T-helper 2 cell treated with Interferon-gamma antibody and Interleukin-4, amounts not matched to agents 5 μg/mL and 100 μg/mL, for 36 hours (primary cell): ENCODE data around the gene ETNPPL.
A peak's percentile ranks its signal among the peaks of the same experiment; 100 is the strongest.

Experiments used
- DNase-seq: peaks from one replicate; pipeline ENCODE4 v3.0.0; 2021; ENCODE audit warnings: low spot score
- H3K27ac Mint-ChIP-seq: one replicate; pipeline ENCODE4 v1.8.0; 2021; ENCODE audit warnings: mild to moderate bottlenecking, mixed read lengths
- H3K27me3 Mint-ChIP-seq: one replicate; pipeline ENCODE4 v1.8.0; 2021; ENCODE audit warnings: low read depth, mixed read lengths
- H3K36me3 Mint-ChIP-seq: one replicate; pipeline ENCODE4 v1.8.0; 2021; ENCODE audit warnings: low read depth, mixed read lengths
- H3K4me1 Mint-ChIP-seq: one replicate; pipeline ENCODE4 v1.8.0; 2021; ENCODE audit warnings: low read depth, mixed read lengths
- H3K4me3 Mint-ChIP-seq: one replicate; pipeline ENCODE4 v1.8.0; 2022; ENCODE audit warnings: mild to moderate bottlenecking, moderate library complexity, mixed read lengths
- H3K9me3 Mint-ChIP-seq: one replicate; pipeline ENCODE4 v1.8.0; 2021; ENCODE audit warnings: mixed read lengths

Gene ETNPPL

GRCh38 chr4:108779958-108780357, 17.1 kb upstream of the ETNPPL start:
- no peaks in the 10 kb centered on the region for H3K36me3 Mint-ChIP-seq
- no peak overlapping the region for H3K4me3 Mint-ChIP-seq
- H3K9me3 Mint-ChIP-seq: no peaks in the 10 kb centered on the region
- H3K27ac Mint-ChIP-seq: no peak overlapping the region
- DNase-seq: no peak
- no peaks in the 10 kb centered on the region for H3K4me1 Mint-ChIP-seq
- peaks cover 17% of the 10 kb centered on the region for H3K27me3 Mint-ChIP-seq

DNA sequence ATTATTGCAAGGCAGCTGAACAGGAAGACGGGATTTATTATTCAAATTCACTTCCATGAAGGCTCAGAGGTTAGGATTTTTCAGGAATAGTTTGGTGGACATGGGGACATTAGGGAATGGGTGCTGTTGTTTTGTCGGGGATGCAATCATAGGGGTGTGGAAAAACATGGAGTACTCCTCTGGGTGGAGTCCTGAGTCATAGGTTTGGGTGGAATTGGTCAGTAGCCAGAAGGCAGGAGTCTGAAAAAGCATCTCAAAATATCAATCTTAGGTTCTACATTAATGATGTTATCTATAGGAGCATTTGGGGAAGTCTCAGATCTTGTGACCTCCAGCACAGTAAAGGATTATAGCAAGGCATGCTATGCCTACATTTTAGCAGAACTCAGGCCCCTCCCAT, 14.5 kb upstream of the ETNPPL start:
- no peak for DNase-seq
- Mint-ChIP-seq H3K9me3 (no peaks in the 10 kb centered on the region), H3K4me1 (no peaks in the 10 kb centered on the region), H3K36me3 (no peaks in the 10 kb centered on the region), H3K4me3 (no peak overlapping the region), H3K27me3 (peaks cover 21% of the 10 kb centered on the region), H3K27ac (no peak overlapping the region)

- Mint-ChIP-seq H3K9me3 (no peaks in the 10 kb centered on the region), H3K36me3 (no peaks in the 10 kb centered on the region), H3K27me3 (peaks cover 21% of the 10 kb centered on the region), H3K4me3 (no peak overlapping the region), H3K4me1 (no peaks in the 10 kb centered on the region), H3K27ac (no peak overlapping the region)
- DNase-seq: no peak
These were observed 13.1 kb upstream of the ETNPPL start for GRCh38 chr4:108775921-108776320.

DNA sequence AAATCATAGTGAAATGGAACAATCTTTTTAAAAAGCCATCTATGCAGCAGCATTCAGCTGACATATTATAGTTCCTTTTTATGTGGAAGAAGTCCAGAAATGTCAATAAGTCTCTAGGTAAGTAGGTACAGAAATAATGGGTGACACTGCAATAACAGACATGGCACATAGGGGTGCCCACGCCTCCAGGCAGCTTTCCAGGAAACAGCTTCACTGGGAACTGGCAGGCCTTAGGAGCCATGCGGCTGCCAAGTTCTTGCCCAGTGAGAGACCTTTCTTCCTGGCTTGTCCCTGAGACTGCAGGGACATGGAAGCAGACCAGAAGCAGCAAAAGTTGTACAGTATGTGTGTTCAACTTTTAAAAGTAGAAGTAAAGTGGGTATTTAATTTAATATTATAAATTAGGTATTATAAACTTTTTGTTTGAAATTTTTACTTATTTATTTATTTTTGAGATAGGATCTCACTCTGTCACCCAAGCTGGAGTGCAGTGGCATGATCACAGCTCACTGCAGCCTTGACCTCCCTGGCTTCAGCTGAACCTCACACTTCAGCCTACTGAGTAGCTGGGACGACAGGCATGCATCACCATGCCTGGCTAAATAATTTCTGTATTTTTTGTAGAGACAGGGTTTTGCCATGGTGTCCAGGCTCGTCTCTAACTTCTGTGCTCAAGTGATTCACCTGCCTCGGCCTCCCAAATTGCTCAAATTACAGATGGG, 12.1 kb upstream of the ETNPPL start:
- Mint-ChIP-seq H3K4me1 (no peaks in the 10 kb centered on the region), H3K4me3 (no peak overlapping the region)
- no peak for DNase-seq

DNA sequence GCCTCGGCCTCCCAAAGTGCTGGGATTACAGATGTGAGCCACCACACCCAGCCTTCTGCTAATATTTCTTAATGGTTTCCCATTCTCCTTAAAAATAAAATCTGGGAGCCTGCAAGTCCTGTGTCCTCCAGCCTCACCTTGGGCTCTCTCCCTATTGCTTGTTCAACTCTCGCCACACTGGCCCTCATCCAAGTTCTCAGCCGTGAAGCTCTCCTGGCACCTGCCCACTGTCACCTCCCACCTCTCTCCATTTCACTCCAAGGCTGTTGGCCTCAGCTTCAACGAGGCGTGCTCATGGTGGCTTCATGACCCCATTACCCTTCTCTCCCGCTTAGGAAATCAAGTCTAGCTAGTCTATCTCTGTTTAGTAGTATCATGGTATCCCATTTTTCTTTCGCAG, 9.5 kb upstream of the ETNPPL start:
- Mint-ChIP-seq H3K27me3 (peaks cover 16% of the 10 kb centered on the region), H3K4me3 (no peak overlapping the region), H3K4me1 (no peaks in the 10 kb centered on the region)

More for the DNA sequence above, 12.1 kb upstream of the ETNPPL start:
- peaks cover 17% of the 10 kb centered on the region for H3K27me3 Mint-ChIP-seq
- H3K27ac Mint-ChIP-seq: no peak overlapping the region
- no peaks in the 10 kb centered on the region for H3K9me3 Mint-ChIP-seq
- no peaks in the 10 kb centered on the region for H3K36me3 Mint-ChIP-seq

GRCh38 chr4:108766058-108766457, 3.2 kb upstream of the ETNPPL start:
- DNase-seq: no peak
- Mint-ChIP-seq H3K9me3 (no peaks in the 10 kb centered on the region), H3K4me3 (no peak overlapping the region), H3K4me1 (peaks cover 11% of the 10 kb centered on the region), H3K36me3 (no peaks in the 10 kb centered on the region), H3K27ac (no peak overlapping the region), H3K27me3 (peaks cover 38% of the 10 kb centered on the region)

More for the DNA sequence above, 9.5 kb upstream of the ETNPPL start:
- H3K27ac Mint-ChIP-seq: no peak overlapping the region
- no peak for DNase-seq
- H3K36me3 Mint-ChIP-seq: no peaks in the 10 kb centered on the region
- no peaks in the 10 kb centered on the region for H3K9me3 Mint-ChIP-seq

- Mint-ChIP-seq H3K36me3 (no peaks in the 10 kb centered on the region), H3K27me3 (peaks cover 50% of the 10 kb centered on the region), H3K9me3 (no peaks in the 10 kb centered on the region), H3K4me3 (no peak overlapping the region), H3K4me1 (peaks cover 11% of the 10 kb centered on the region), H3K27ac (no peak overlapping the region)
- no peak for DNase-seq
These were observed 1.1 kb upstream of the ETNPPL start for GRCh38 chr4:108763986-108764385.

DNA sequence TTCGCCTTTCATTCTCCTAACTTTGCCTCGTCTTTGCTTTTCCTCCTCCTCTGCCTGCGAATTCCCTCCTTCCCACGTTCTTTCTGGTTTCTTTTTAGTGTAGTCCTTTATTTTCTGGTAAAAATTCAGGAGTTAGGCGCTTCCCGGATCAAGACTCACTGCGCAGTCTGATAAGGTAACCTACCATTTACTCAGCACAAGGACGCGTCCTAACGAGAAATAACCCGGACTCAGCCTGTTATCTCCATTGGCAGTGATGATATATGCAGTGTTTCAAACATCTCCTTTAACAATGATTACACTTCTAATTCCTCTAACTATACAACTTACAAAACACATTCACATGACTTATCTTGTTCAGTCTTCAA, 357 bp upstream of the ETNPPL start:
- Mint-ChIP-seq H3K4me1 (peaks cover 11% of the 10 kb centered on the region), H3K36me3 (no peaks in the 10 kb centered on the region), H3K9me3 (no peaks in the 10 kb centered on the region), H3K27me3 (peaks cover 50% of the 10 kb centered on the region), H3K4me3 (peak overlapping the region; percentile 85), H3K27ac (no peak overlapping the region)
- DNase-seq: no peak

GRCh38 chr4:108758498-108758897, 4.4 kb downstream of the ETNPPL start:
- no peak for DNase-seq
- Mint-ChIP-seq H3K36me3 (no peaks in the 10 kb centered on the region), H3K4me3 (no peak overlapping the region), H3K27ac (no peak overlapping the region), H3K9me3 (no peaks in the 10 kb centered on the region), H3K4me1 (peaks cover 11% of the 10 kb centered on the region), H3K27me3 (peaks cover 45% of the 10 kb centered on the region)

GRCh38 chr4:108754327-108754726, 8.5 kb downstream of the ETNPPL start:
- Mint-ChIP-seq H3K27ac (no peak overlapping the region), H3K9me3 (no peaks in the 10 kb centered on the region), H3K36me3 (no peaks in the 10 kb centered on the region), H3K4me3 (no peak overlapping the region), H3K27me3 (peaks cover 22% of the 10 kb centered on the region), H3K4me1 (no peaks in the 10 kb centered on the region)
- DNase-seq: no peak

DNA sequence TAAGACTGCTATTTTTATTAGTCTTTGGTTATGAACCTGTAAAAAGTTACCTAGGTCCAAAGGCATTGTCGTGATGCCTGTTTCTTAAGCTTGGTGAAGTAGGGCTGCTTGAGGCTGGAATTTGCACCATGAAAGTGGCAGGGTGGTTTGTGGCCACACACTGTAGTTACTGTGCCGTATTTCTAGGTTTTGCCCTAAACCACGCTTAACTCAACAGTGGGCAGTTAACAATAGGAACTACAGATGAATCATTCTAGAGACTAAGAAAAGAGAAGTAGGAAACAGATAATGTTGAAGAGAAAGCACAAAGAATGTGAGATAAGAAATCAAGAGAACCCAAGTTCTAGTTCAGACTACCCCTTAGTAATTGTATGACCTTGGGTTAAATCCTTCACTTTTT, 11.5 kb downstream of the ETNPPL start:
- DNase-seq: no peak
- peaks cover 23% of the 10 kb centered on the region for H3K27me3 Mint-ChIP-seq
- H3K36me3 Mint-ChIP-seq: no peaks in the 10 kb centered on the region
- no peaks in the 10 kb centered on the region for H3K9me3 Mint-ChIP-seq
- H3K4me3 Mint-ChIP-seq: no peak overlapping the region
- no peak overlapping the region for H3K27ac Mint-ChIP-seq
- no peaks in the 10 kb centered on the region for H3K4me1 Mint-ChIP-seq

GRCh38 chr4:108749119-108749518, 13.7 kb downstream of the ETNPPL start:
- no peak overlapping the region for H3K27ac Mint-ChIP-seq
- peaks cover 16% of the 10 kb centered on the region for H3K27me3 Mint-ChIP-seq
- H3K4me1 Mint-ChIP-seq: no peaks in the 10 kb centered on the region

GRCh38 chr4:108746511-108746910, 16.3 kb downstream of the ETNPPL start:
- H3K36me3 Mint-ChIP-seq: no peaks in the 10 kb centered on the region
- DNase-seq: no peak
- H3K27me3 Mint-ChIP-seq: peaks cover 9% of the 10 kb centered on the region
- no peak overlapping the region for H3K27ac Mint-ChIP-seq
- H3K4me3 Mint-ChIP-seq: no peak overlapping the region
- no peaks in the 10 kb centered on the region for H3K9me3 Mint-ChIP-seq
- H3K4me1 Mint-ChIP-seq: no peaks in the 10 kb centered on the region

More at GRCh38 chr4:108749119-108749518, 13.7 kb downstream of the ETNPPL start:
- H3K36me3 Mint-ChIP-seq: no peaks in the 10 kb centered on the region
- no peaks in the 10 kb centered on the region for H3K9me3 Mint-ChIP-seq
- no peak for DNase-seq
- H3K4me3 Mint-ChIP-seq: no peak overlapping the region

DNA sequence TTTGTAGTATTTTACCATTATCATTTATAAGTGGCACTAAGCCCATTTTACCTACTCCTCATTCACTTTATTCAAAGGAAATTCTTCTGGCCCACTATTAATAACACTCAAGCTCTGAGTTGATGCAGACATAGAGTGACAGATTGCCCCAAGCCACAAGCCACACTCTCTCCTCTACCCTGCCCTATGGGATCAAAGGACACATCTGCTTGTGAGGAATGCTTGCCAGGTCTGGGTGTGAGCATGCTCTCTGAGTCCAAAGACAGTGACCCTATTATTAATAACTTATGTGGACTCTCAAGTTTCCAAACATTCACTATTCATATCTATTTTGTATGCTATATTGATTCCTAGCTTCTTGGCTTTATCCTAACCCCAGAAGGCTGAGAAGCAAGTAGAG, 18.5 kb downstream of the ETNPPL start:
- Mint-ChIP-seq H3K27me3 (peaks cover 6% of the 10 kb centered on the region), H3K36me3 (no peaks in the 10 kb centered on the region), H3K27ac (no peak overlapping the region), H3K4me1 (no peaks in the 10 kb centered on the region), H3K4me3 (no peak overlapping the region), H3K9me3 (no peaks in the 10 kb centered on the region)
- no peak for DNase-seq
